ENCODE measurements around the gene SLC23A1.

The SLC23A1 gene

DNA sequence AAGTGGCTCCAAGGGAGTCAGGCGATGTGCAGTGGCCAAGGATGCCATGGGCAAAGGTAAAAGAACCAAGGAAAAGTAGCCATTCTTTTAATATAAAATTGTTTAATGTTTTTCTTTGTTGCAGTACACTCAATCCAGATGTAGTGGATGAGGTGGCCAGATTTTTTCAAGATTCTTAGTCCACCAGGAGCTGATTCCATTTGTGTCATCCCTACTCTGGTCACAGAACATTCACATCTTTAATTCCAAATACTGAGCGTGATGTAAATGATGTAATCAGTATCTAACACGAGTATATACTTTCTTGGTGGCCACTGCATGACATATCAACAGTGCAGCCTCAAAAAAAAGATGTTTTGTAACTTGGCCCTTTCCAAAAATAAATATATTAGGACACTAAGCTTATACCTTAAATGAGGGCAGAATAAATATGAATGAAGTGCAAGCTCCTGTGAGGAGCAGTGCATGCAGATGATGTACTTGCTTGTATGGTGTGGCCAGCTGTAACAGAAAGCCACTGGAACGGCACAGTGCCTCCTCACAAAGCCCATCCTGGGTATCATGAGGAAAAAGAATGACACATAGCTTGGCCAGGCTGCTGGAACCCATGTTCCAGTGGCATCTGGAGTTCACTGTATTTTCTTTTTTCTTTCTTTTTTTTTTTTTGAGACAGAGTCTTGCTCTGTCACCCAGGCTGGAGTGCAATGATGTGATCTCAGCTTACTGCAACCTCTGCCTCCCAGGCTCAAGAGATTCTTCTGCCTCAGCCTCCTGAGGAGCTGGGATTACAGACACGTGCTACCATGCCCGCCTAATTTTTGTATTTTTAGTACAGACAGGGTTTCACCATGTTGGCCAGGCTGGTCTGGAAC is 27.3 kb upstream of the SLC23A1 start:
- TF ChIP-seq, protein P1, sequence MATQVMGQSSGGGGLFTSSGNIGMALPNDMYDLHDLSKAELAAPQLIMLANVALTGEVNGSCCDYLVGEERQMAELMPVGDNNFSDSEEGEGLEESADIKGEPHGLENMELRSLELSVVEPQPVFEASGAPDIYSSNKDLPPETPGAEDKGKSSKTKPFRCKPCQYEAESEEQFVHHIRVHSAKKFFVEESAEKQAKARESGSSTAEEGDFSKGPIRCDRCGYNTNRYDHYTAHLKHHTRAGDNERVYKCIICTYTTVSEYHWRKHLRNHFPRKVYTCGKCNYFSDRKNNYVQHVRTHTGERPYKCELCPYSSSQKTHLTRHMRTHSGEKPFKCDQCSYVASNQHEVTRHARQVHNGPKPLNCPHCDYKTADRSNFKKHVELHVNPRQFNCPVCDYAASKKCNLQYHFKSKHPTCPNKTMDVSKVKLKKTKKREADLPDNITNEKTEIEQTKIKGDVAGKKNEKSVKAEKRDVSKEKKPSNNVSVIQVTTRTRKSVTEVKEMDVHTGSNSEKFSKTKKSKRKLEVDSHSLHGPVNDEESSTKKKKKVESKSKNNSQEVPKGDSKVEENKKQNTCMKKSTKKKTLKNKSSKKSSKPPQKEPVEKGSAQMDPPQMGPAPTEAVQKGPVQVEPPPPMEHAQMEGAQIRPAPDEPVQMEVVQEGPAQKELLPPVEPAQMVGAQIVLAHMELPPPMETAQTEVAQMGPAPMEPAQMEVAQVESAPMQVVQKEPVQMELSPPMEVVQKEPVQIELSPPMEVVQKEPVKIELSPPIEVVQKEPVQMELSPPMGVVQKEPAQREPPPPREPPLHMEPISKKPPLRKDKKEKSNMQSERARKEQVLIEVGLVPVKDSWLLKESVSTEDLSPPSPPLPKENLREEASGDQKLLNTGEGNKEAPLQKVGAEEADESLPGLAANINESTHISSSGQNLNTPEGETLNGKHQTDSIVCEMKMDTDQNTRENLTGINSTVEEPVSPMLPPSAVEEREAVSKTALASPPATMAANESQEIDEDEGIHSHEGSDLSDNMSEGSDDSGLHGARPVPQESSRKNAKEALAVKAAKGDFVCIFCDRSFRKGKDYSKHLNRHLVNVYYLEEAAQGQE (IDR thresholded peaks at IDR 0.05; ENCODE audit: insufficient read depth in 1 of 2, low read depth in 2 of 2, low read length in 2 of 2), result no peak
- TF ChIP-seq POLR2AphosphoS5 (IDR thresholded peaks at IDR 0.05; ENCODE audit: low read depth, low read length), result no peak
- TF ChIP-seq FOXP2 (optimal IDR thresholded peaks at IDR 0.05; ENCODE audit: borderline replicate concordance, extremely low read depth, extremely low read length, insufficient read depth), result no peak

DNA sequence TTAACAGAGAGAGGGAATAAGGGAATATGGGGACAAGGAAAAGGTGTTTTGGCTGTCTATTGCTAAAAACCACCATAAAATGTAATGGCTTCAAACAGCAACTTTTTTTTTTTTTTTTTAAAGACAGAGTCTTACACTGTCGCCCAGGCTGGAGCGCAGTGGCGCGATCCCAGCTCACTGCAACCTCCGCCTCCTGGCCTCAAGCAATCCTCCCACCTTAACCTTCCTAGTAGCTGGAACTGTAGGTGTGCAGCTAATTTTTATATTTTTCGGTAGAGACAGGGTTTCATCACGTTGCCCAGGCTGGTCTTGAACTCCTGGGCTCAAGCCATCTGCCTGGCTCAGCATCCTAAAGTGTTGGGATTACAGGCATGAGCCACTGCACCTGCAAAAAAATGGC is 25.1 kb upstream of the SLC23A1 start:
- TF ChIP-seq FOXP2 (optimal IDR thresholded peaks at IDR 0.05; ENCODE audit: borderline replicate concordance, extremely low read depth, extremely low read length, insufficient read depth) (no peak), TAF1 (IDR thresholded peaks at IDR 0.05; ENCODE audit: borderline replicate concordance, insufficient read depth, low read length) (no peak), POLR2AphosphoS5 (IDR thresholded peaks at IDR 0.05; ENCODE audit: low read depth, low read length) (no peak), SIN3A (IDR thresholded peaks at IDR 0.05; ENCODE audit: borderline replicate concordance, insufficient read depth, low read length) (no peak)
- TF ChIP-seq, protein P1 (IDR thresholded peaks at IDR 0.05; ENCODE audit: insufficient read depth in 1 of 2, low read depth in 2 of 2, low read length in 2 of 2), result no peak

DNA sequence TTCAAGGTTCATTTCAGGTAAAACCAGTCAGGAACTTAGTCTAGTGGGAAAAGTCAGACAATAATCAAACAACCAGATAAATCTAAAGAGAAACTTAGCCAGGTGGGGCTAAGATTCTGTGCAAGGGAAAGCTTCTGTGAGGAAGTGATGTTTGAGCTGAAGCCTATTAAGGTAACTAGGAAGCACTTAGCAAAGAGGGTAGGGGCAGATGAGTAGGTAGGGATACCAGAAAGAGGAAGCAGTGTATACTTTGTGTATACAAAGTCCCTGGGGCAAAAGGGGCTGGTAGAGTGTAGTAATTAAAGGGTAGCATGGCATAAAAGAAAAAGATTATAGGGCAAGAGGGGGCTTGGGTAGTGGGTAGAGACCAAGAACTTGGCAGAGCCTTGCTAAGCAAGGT is 24.4 kb upstream of the SLC23A1 start:
- TF ChIP-seq SIN3A (IDR thresholded peaks at IDR 0.05; ENCODE audit: borderline replicate concordance, insufficient read depth, low read length) (no peak), POLR2AphosphoS5 (IDR thresholded peaks at IDR 0.05; ENCODE audit: low read depth, low read length) (no peak), FOXP2 (optimal IDR thresholded peaks at IDR 0.05; ENCODE audit: borderline replicate concordance, extremely low read depth, extremely low read length, insufficient read depth) (no peak), TAF1 (IDR thresholded peaks at IDR 0.05; ENCODE audit: borderline replicate concordance, insufficient read depth, low read length) (no peak)
- TF ChIP-seq, protein P1 (IDR thresholded peaks at IDR 0.05; ENCODE audit: insufficient read depth in 1 of 2, low read depth in 2 of 2, low read length in 2 of 2), result no peak

DNA sequence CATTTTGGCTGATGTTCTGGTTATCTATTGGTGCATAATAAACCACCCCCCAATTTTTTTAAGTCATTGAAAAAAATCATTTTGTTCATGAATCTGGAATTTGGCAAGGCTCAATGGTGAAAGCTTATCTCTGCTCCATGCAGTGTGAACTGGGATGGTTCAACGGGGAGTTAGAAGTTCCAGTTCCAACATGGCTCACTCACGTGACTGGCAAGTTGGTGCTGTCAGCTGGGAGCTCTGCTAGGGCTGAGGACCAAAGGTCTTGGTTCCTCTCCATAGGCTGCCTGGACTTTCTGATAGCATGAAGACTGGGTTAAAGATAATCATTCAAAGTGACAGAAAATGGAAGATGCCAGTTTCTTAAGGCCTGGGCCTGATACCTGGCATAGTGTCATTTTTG is 23.9 kb upstream of the SLC23A1 start:
- TF ChIP-seq POLR2AphosphoS5 (IDR thresholded peaks at IDR 0.05; ENCODE audit: low read depth, low read length) (no peak), FOXP2 (optimal IDR thresholded peaks at IDR 0.05; ENCODE audit: borderline replicate concordance, extremely low read depth, extremely low read length, insufficient read depth) (no peak), SIN3A (IDR thresholded peaks at IDR 0.05; ENCODE audit: borderline replicate concordance, insufficient read depth, low read length) (no peak), TAF1 (IDR thresholded peaks at IDR 0.05; ENCODE audit: borderline replicate concordance, insufficient read depth, low read length) (no peak)
- TF ChIP-seq, protein P1 (IDR thresholded peaks at IDR 0.05; ENCODE audit: insufficient read depth in 1 of 2, low read depth in 2 of 2, low read length in 2 of 2), result no peak

All from PFSK-1 (cell line).